ENCODE measurements around the gene FBXL5. TPM values are rescaled to one million over a fixed set of nuclear protein-coding genes. Genes with fewer than 3 reads are reported as not detected.

The FBXL5 gene
- total and polyA plus RNA-seq, 3 donors from 2014 or later: 149 to 162 (median 153) TPM

DNA sequence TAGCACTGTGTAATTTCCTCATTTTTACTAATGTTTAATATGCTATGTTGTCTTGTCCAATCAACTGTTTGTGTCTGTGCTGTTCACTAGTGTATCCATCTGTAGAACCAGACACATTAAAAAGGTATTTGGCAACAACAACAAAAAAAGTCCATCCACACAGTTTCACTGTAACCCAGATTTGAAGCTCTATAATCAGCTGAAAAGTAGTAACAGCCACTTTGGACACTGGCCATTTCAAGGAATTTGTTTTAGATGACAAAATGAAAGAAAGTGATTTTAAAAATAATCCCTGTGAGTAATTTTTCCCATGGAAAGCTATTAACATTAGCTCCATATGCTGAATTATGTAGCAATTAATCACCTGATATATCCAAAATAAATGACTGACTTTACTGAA, 2.2 kb upstream of the FBXL5 start:
- DNase-seq: no peak
- Histone ChIP-seq H3K27me3 (no peaks in the 10 kb centered on the region), H3K4me1 (peaks cover 17% of the 10 kb centered on the region), H3K4me3 (no peak overlapping the region), H3K27ac (peak overlapping the region in 1 of 2 donors; percentile 97), H3K36me3 (ENCODE audit: low read depth, missing control alignments) (no peaks in the 10 kb centered on the region), H3K9me3 (no peaks in the 10 kb centered on the region)
- TF ChIP-seq CTCF (IDR thresholded peaks at IDR 0.05): no peak
- TF ChIP-seq POLR2A (IDR thresholded peaks at IDR 0.05): no peak
- intact Hi-C loops (cut with DNase I; ENCODE audit: low total_unique reads): no loop called here

GRCh38 chr4:15656038-15656470, 897 bp upstream of the FBXL5 start:
- TF ChIP-seq POLR2A (IDR thresholded peaks at IDR 0.05) (no peak), CTCF (IDR thresholded peaks at IDR 0.05) (no peak)
- Histone ChIP-seq H3K9me3 (no peaks in the 10 kb centered on the region), H3K4me1 (peaks cover 30% of the 10 kb centered on the region), H3K27ac (peak overlapping the region; percentile 97 to 99), H3K36me3 (ENCODE audit: low read depth, missing control alignments) (no peaks in the 10 kb centered on the region), H3K27me3 (no peaks in the 10 kb centered on the region), H3K4me3 (peak overlapping the region; percentile 87 to 89)
- DNase-seq: peak; percentile 54
- 16% methylated on average over 12 of the region's 12 CpGs for WGBS, 2 donors
- intact Hi-C loops (cut with DNase I; ENCODE audit: low total_unique reads): no loop called here

- peak overlapping the region; percentile 87 to 89 for H3K4me3 ChIP-seq
- 0% methylated on average over 13 to 31 of the region's 66 CpGs for WGBS, 2 donors
- TF ChIP-seq POLR2A (IDR thresholded peaks at IDR 0.05) (no peak), CTCF (IDR thresholded peaks at IDR 0.05) (no peak)
- no peaks in the 10 kb centered on the region for H3K36me3 ChIP-seq (ENCODE audit: low read depth, missing control alignments)
- H3K27me3 ChIP-seq: no peaks in the 10 kb centered on the region
- peak overlapping the region; percentile 97 to 99 for H3K27ac ChIP-seq
- DNase-seq: peak; percentile 69
- no peaks in the 10 kb centered on the region for H3K9me3 ChIP-seq
- H3K4me1 ChIP-seq: peaks cover 35% of the 10 kb centered on the region
- intact Hi-C loops (cut with DNase I; ENCODE audit: low total_unique reads): no loop called here
Measured at GRCh38 chr4:15654593-15655222, 449 bp downstream of the FBXL5 start.

DNA sequence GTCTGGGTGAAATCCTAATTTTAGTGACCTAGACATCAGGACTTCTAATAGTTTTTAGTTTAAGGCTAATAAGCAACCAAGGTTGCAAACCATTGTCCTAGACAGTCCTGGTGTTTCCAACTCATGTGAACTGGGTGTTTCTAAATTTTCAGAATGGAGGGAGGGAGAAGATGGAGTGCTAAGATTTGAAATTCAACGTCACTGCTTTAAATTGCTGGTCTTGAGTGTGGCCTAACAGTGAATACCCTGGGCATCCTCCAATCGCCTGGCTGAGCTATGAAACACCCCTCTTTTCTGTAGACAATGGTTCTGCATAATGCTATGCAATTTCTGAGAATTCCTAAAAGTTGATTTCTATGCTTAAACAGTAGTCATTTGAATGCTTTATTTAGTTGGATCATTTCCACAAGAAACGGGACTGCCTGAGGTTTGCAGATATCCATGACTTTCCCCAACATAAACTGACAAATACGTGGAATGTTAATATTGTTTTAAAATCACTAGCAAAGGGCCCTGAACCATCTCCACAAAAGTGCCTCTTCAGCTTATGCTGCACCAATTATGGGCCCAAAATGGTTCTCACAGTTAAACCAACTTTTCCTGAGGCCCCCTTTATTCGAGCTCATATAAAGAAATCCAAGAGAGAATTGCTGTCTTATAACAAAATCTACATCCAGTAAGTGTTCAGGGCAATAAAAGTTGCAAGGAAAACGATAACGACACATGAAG, 1.1 kb downstream of the FBXL5 start:
- peak overlapping the region; percentile 97 to 99 for H3K27ac ChIP-seq
- intact Hi-C loops (cut with DNase I; ENCODE audit: low total_unique reads): no loop called here
- peak; percentile 49 for DNase-seq
- peak overlapping the region; percentile 87 to 89 for H3K4me3 ChIP-seq
- H3K27me3 ChIP-seq: no peaks in the 10 kb centered on the region
- H3K4me1 ChIP-seq: peaks cover 35% of the 10 kb centered on the region
- no peak for TF ChIP-seq POLR2A (IDR thresholded peaks at IDR 0.05)
- TF ChIP-seq CTCF (IDR thresholded peaks at IDR 0.05): no peak
- no peaks in the 10 kb centered on the region for H3K9me3 ChIP-seq
- 0 to 1% methylated on average over 7 of the region's 7 CpGs for WGBS, 2 donors
- no peaks in the 10 kb centered on the region for H3K36me3 ChIP-seq (ENCODE audit: low read depth, missing control alignments)
